ENCODE results near the gene GPATCH8.

DNA sequence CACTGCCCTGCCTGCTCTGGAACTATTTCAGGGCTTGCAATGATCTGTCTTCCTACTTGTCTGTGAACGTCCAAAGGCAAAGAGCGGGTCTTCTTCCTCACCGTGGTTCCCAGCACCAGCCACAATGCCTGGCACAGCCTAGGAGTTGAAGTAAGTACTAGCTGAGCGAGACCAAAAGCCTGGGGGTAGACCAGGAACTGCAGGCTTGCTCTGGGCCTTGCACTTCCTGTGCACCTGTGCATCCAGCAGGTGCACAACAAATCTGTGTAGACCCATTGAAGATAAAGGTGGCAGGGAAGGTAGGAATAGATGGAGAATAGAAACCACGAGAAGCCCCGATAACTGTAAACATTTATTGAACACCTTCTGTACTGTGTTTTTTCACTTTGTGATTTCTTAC lies 144.2 kb downstream of the GPATCH8 start:
- TF ChIP-seq, protein P1, sequence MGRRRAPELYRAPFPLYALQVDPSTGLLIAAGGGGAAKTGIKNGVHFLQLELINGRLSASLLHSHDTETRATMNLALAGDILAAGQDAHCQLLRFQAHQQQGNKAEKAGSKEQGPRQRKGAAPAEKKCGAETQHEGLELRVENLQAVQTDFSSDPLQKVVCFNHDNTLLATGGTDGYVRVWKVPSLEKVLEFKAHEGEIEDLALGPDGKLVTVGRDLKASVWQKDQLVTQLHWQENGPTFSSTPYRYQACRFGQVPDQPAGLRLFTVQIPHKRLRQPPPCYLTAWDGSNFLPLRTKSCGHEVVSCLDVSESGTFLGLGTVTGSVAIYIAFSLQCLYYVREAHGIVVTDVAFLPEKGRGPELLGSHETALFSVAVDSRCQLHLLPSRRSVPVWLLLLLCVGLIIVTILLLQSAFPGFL (CRISPR knock-in tag; IDR thresholded peaks at IDR 0.05) = no peak
- TF ChIP-seq, protein P2, sequence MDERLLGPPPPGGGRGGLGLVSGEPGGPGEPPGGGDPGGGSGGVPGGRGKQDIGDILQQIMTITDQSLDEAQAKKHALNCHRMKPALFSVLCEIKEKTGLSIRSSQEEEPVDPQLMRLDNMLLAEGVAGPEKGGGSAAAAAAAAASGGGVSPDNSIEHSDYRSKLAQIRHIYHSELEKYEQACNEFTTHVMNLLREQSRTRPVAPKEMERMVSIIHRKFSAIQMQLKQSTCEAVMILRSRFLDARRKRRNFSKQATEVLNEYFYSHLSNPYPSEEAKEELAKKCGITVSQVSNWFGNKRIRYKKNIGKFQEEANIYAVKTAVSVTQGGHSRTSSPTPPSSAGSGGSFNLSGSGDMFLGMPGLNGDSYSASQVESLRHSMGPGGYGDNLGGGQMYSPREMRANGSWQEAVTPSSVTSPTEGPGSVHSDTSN (CRISPR knock-in tag; IDR thresholded peaks at IDR 0.05; ENCODE audit: low read depth) = no peak
- TF ChIP-seq, protein P2 (tag; conservative IDR thresholded peaks at IDR 0.05; ENCODE audit: low read depth) = no peak
- no peak for TF ChIP-seq EZH2 (IDR thresholded peaks at IDR 0.05; ENCODE audit: borderline replicate concordance, low read depth, low read length)
- TF ChIP-seq, protein P3, sequence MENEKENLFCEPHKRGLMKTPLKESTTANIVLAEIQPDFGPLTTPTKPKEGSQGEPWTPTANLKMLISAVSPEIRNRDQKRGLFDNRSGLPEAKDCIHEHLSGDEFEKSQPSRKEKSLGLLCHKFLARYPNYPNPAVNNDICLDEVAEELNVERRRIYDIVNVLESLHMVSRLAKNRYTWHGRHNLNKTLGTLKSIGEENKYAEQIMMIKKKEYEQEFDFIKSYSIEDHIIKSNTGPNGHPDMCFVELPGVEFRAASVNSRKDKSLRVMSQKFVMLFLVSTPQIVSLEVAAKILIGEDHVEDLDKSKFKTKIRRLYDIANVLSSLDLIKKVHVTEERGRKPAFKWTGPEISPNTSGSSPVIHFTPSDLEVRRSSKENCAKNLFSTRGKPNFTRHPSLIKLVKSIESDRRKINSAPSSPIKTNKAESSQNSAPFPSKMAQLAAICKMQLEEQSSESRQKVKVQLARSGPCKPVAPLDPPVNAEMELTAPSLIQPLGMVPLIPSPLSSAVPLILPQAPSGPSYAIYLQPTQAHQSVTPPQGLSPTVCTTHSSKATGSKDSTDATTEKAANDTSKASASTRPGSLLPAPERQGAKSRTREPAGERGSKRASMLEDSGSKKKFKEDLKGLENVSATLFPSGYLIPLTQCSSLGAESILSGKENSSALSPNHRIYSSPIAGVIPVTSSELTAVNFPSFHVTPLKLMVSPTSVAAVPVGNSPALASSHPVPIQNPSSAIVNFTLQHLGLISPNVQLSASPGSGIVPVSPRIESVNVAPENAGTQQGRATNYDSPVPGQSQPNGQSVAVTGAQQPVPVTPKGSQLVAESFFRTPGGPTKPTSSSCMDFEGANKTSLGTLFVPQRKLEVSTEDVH (IDR thresholded peaks at IDR 0.05; ENCODE audit: low read depth, partially characterized antibody) = no peak
- TF ChIP-seq, protein P4, sequence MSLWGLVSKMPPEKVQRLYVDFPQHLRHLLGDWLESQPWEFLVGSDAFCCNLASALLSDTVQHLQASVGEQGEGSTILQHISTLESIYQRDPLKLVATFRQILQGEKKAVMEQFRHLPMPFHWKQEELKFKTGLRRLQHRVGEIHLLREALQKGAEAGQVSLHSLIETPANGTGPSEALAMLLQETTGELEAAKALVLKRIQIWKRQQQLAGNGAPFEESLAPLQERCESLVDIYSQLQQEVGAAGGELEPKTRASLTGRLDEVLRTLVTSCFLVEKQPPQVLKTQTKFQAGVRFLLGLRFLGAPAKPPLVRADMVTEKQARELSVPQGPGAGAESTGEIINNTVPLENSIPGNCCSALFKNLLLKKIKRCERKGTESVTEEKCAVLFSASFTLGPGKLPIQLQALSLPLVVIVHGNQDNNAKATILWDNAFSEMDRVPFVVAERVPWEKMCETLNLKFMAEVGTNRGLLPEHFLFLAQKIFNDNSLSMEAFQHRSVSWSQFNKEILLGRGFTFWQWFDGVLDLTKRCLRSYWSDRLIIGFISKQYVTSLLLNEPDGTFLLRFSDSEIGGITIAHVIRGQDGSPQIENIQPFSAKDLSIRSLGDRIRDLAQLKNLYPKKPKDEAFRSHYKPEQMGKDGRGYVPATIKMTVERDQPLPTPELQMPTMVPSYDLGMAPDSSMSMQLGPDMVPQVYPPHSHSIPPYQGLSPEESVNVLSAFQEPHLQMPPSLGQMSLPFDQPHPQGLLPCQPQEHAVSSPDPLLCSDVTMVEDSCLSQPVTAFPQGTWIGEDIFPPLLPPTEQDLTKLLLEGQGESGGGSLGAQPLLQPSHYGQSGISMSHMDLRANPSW (CRISPR knock-in tag; IDR thresholded peaks at IDR 0.05) = no peak
- TF ChIP-seq, protein P5, sequence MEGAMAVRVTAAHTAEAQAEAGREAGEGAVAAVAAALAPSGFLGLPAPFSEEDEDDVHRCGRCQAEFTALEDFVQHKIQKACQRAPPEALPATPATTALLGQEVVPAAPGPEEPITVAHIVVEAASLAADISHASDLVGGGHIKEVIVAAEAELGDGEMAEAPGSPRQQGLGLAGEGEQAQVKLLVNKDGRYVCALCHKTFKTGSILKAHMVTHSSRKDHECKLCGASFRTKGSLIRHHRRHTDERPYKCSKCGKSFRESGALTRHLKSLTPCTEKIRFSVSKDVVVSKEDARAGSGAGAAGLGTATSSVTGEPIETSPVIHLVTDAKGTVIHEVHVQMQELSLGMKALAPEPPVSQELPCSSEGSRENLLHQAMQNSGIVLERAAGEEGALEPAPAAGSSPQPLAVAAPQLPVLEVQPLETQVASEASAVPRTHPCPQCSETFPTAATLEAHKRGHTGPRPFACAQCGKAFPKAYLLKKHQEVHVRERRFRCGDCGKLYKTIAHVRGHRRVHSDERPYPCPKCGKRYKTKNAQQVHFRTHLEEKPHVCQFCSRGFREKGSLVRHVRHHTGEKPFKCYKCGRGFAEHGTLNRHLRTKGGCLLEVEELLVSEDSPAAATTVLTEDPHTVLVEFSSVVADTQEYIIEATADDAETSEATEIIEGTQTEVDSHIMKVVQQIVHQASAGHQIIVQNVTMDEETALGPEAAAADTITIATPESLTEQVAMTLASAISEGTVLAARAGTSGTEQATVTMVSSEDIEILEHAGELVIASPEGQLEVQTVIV (CRISPR knock-in tag; IDR thresholded peaks at IDR 0.05; ENCODE audit: borderline replicate concordance) = no peak
- TF ChIP-seq, protein P6, sequence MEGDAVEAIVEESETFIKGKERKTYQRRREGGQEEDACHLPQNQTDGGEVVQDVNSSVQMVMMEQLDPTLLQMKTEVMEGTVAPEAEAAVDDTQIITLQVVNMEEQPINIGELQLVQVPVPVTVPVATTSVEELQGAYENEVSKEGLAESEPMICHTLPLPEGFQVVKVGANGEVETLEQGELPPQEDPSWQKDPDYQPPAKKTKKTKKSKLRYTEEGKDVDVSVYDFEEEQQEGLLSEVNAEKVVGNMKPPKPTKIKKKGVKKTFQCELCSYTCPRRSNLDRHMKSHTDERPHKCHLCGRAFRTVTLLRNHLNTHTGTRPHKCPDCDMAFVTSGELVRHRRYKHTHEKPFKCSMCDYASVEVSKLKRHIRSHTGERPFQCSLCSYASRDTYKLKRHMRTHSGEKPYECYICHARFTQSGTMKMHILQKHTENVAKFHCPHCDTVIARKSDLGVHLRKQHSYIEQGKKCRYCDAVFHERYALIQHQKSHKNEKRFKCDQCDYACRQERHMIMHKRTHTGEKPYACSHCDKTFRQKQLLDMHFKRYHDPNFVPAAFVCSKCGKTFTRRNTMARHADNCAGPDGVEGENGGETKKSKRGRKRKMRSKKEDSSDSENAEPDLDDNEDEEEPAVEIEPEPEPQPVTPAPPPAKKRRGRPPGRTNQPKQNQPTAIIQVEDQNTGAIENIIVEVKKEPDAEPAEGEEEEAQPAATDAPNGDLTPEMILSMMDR (IDR thresholded peaks at IDR 0.05 in 2 of 3, conservative IDR thresholded peaks at IDR 0.05 in 1 of 3; ENCODE audit: insufficient read depth in 2 of 3, low read depth in 1 of 3, low read length in 3 of 3) = no peak
- TF ChIP-seq ZNF212 (CRISPR knock-in tag; IDR thresholded peaks at IDR 0.05) = no peak
- TF ChIP-seq SIN3A (IDR thresholded peaks at IDR 0.05; ENCODE audit: borderline replicate concordance in 2 of 2, control insufficient read depth in 1 of 2, low read depth in 2 of 2, low read length in 2 of 2) = no peak
- no peak for TF ChIP-seq CBX2 (IDR thresholded peaks at IDR 0.05; ENCODE audit: insufficient read depth, low read length, poor library complexity, severe bottlenecking)
- no peak for TF ChIP-seq KLF10 (CRISPR knock-in tag; IDR thresholded peaks at IDR 0.05)
- TF ChIP-seq EP300 (IDR thresholded peaks at IDR 0.05; ENCODE audit: low read length) = no peak

Measured in K562 (cell line).